Skeletal muscle satellite cell (primary cell): ENCODE data around the gene CD37. TPM values are rescaled to one million over a fixed set of nuclear protein-coding genes. Genes with fewer than 3 reads are reported as not detected.
"Not testable (repeated sequence)": the region's sequence is repeated elsewhere in the genome, so short reads cannot be mapped to it uniquely, and the experiment has no call there.

Experiments used
- H3K27me3 ChIP-seq: 2 replicates; pipeline ENCODE4 v1.7.0; 2013; ENCODE audit warnings: low read length; ENCODE audit not compliant: control insufficient read depth, insufficient read depth
- H3K36me3 ChIP-seq: 2 replicates; pipeline ENCODE4 v1.7.0; 2013; ENCODE audit warnings: mild to moderate bottlenecking, control low read depth, low read length; ENCODE audit not compliant: insufficient read depth
- H3K4me1 ChIP-seq: 2 replicates; pipeline ENCODE4 v1.7.0; 2013; ENCODE audit warnings: low read length; ENCODE audit not compliant: control insufficient read depth, insufficient read depth
- H3K4me2 ChIP-seq: 2 replicates; pipeline ENCODE4 v1.7.0; 2013; ENCODE audit warnings: mild to moderate bottlenecking, low read length
- H3K4me3 ChIP-seq: 2 replicates; pipeline ENCODE4 v1.7.0; 2013; ENCODE audit warnings: low read length
- H3K9ac ChIP-seq: 2 replicates; pipeline ENCODE4 v1.7.0; 2013; ENCODE audit warnings: mild to moderate bottlenecking, low read depth, low read length, moderate library complexity
- H3K9me3 ChIP-seq: replicated peaks from 2 replicates; pipeline ENCODE4 v1.7.0; 2013; ENCODE audit warnings: mild to moderate bottlenecking, control low read depth, low read length
- total RNA-seq: library from RNA; depleted of rRNA; stranded (reverse); fragments of >200 nt; gene quantifications from 2 replicates; pipeline ENCODE4 v1.2.3, GENCODE V29; 2012; rRNA removed

The CD37 gene, protein sequence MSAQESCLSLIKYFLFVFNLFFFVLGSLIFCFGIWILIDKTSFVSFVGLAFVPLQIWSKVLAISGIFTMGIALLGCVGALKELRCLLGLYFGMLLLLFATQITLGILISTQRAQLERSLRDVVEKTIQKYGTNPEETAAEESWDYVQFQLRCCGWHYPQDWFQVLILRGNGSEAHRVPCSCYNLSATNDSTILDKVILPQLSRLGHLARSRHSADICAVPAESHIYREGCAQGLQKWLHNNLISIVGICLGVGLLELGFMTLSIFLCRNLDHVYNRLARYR
- total RNA-seq: not detected in 2 replicates

DNA sequence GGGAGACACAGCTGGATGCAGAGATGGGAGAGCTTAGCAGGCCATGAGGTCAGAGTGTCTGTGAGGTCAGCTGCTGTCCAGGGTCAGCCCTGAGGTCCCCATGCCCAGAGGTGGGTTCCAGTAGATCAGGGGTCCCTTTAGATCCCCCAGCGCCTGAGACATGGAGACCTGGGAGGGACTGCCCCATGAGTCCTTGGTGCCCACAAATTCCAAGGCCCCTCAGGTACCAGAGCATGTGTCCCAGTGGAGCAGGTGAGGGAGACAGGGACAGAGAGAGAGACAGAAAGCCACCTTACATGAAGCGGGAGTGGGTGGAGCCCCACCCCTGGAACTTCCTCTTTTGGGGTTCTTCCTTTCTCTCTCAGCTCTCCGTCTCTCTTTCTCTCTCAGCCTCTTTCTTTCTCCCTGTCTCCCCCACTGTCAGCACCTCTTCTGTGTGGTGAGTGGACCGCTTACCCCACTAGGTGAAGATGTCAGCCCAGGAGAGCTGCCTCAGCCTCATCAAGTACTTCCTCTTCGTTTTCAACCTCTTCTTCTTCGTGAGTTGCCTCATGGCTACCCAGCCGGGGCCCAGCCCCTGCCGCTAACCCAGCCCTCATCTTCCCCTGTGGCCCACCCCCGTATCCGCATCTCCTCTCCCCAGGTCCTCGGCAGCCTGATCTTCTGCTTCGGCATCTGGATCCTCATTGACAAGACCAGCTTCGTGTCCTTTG is at the start of gene CD37:
Gene CD37, plus strand, starts transcription at position 336 of the 713 bp plus-strand sequence. Its CDS starts 135 bp downstream, at position 471.
- no peaks in the 10 kb centered on the region for H3K36me3 ChIP-seq
- H3K9ac ChIP-seq: no peak within 1 kb of the TSS
- H3K4me1 ChIP-seq: peaks cover 13% of the 10 kb centered on the region
- no peak within 1 kb of the TSS for H3K4me2 ChIP-seq
- H3K9me3 ChIP-seq: no peaks in the 10 kb centered on the region
- H3K4me3 ChIP-seq: no peak within 1 kb of the TSS
- no peaks in the 10 kb centered on the region for H3K27me3 ChIP-seq

DNA sequence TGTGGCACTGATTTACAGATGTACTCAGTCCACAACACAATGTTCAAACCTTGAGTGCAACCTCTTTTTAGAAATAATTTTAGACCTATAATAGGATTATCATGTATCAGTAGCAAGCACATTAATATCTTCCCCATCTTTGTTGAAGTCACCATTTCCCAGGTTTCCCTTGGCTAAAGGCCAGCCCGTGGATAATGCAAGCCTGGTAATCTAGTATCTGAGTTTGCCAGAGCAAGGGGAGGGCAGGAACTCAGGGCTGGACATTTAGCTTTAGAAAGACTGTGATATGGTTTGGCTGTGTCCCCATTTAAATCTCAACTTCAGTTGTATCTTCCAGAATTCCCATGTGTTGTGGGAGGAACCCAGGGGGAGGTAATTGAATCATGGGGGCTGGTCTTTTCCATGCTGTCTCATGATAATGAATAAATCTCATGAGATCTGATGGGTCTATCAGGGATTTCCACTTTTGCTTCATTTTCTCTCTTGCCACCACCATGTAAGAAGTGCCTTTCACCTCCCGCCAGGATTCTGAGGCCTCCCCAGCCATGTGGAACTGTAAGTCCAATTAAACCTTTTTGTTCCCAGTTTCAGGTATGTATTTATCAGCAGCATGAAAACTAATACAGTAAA is 48.0 kb upstream of the CD37 start:
- Histone ChIP-seq H3K4me3 (no peak overlapping the region), H3K4me1 (no peaks in the 10 kb centered on the region), H3K27me3 (peaks cover 22% of the 10 kb centered on the region), H3K9ac (no peak overlapping the region), H3K4me2 (no peak overlapping the region), H3K9me3 (no peaks in the 10 kb centered on the region), H3K36me3 (no peaks in the 10 kb centered on the region)

DNA sequence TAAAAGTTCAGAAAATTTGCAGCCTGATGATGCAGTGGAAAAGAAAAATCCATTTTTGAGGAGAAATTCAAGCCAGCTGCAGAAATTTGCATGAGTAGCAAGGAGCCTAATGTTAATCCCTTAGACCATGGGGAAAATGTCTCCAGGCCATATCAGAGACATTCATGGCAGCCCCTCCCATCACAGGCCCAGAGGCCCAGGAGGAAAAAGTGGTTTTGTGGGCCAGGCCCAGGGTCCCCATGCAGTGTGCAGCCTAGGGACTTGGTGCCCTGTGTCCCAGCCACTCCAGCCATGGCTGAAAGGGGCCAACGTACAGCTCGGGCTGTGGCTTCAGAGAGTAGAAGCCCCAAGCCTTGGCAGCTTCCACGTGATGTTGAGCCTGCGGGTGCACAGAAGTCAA is 47.0 kb upstream of the CD37 start:
- not testable (repeated sequence) for H3K9ac ChIP-seq

DNA sequence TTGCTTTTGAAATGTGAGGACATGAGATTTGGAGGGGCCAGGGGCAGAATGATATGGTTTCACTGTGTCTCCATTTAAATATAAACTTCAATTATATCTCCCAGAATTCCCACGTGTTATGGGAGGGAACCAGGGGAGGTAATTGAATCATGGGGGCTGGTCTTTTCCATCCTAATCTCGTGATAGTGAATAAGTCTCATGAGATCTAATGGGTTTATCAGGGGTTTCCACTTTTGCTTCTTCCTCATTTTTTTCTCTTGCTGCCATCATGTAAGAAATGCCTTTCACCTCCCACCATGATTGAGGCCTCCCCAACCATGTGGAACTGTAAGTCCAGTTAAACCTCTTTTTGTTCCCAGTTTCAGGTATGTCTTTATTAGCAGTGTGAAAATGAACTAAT is 45.9 kb upstream of the CD37 start:
- not testable (repeated sequence) for H3K4me2 ChIP-seq, H3K4me1 ChIP-seq, H3K4me3 ChIP-seq, H3K9ac ChIP-seq, H3K36me3 ChIP-seq, H3K9me3 ChIP-seq
- peaks cover 11% of the 10 kb centered on the region for H3K27me3 ChIP-seq

More for the DNA sequence above, 47.0 kb upstream of the CD37 start:
- H3K4me2 ChIP-seq, H3K4me1 ChIP-seq, H3K36me3 ChIP-seq, H3K9me3 ChIP-seq, H3K4me3 ChIP-seq: not testable (repeated sequence)
- H3K27me3 ChIP-seq: peaks cover 14% of the 10 kb centered on the region

DNA sequence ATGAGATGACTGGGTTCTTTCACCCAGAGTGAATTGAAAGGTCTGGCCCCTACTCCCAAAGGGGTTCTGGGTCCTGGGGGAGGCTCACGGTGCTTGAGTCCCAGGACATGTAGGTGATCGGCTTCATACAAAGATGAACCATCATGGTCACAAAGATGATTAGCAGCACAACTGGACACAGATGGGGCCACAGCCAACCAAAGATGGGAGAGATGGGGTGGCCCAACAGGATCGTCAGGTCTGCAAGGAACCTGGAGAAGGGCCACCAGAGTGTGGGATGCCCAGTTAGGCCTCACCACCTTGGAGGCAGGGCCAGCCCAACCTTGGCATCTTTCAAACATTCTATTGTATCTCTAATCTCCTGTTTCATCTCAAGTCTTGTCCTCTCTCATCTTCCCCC is 44.7 kb upstream of the CD37 start:
- no peaks in the 10 kb centered on the region for H3K36me3 ChIP-seq
- no peaks in the 10 kb centered on the region for H3K9me3 ChIP-seq
- H3K27me3 ChIP-seq: peaks cover 11% of the 10 kb centered on the region
- no peak overlapping the region for H3K9ac ChIP-seq
- H3K4me2 ChIP-seq: no peak overlapping the region
- no peak overlapping the region for H3K4me3 ChIP-seq
- H3K4me1 ChIP-seq: no peaks in the 10 kb centered on the region

DNA sequence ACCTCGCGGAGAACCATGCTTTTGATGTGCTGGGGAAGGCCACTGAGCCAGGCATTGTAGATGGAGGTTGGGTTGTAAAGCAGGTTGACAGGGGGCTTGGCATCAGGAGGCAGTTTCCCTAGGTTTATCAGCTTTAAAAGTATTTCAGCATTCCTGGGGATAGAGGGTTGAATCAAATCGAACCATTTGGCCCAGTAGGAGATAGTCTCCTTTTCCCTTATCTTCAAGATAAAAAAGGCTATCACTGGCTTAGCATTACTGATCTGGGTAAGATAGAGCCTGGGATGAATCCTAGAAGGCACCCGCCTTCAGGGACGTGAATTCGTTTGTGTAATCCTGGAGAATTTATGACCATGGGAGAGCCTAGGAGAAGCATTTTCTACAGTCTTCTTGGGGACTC is 40.8 kb upstream of the CD37 start:
- H3K4me2 ChIP-seq: no peak overlapping the region
- H3K4me1 ChIP-seq: no peaks in the 10 kb centered on the region
- H3K36me3 ChIP-seq: no peaks in the 10 kb centered on the region
- H3K4me3 ChIP-seq: no peak overlapping the region
- H3K9me3 ChIP-seq: no peaks in the 10 kb centered on the region
- H3K27me3 ChIP-seq: peaks cover 8% of the 10 kb centered on the region
- no peak overlapping the region for H3K9ac ChIP-seq

DNA sequence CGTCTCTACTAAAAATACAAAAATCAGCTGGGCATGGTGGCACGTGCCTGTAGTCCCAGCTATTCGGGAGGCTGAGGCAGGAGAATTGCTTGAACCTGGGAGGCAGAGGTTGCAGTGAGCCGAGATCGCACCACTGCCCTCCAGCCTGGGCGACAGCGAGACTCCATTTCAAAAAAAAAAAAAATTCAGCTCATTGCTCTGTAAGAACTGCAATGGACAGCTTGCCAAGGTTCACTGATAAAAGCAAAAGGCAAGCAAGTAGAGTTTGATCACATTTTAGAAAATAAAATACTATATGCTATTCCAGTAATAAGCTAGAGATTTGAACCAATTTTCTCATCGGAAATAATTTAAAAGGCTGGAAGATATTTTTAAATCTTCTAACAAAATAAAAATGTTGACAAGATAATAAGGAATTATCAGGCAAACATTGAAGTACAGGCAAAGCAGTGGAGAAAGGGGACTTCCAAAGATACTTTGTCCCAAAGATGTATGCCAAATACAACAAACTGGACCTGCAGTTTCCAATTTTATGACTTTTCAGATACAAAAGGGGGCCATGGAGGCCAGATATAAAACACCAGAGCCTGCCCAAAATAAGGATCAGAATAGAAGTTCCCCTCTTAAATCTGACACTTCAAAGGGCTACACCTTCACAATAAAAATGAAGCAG is 39.9 kb upstream of the CD37 start:
- Histone ChIP-seq H3K4me2 (no peak overlapping the region), H3K9me3 (no peaks in the 10 kb centered on the region), H3K27me3 (peaks cover 6% of the 10 kb centered on the region), H3K4me3 (no peak overlapping the region), H3K36me3 (no peaks in the 10 kb centered on the region), H3K9ac (no peak overlapping the region), H3K4me1 (no peaks in the 10 kb centered on the region)

DNA sequence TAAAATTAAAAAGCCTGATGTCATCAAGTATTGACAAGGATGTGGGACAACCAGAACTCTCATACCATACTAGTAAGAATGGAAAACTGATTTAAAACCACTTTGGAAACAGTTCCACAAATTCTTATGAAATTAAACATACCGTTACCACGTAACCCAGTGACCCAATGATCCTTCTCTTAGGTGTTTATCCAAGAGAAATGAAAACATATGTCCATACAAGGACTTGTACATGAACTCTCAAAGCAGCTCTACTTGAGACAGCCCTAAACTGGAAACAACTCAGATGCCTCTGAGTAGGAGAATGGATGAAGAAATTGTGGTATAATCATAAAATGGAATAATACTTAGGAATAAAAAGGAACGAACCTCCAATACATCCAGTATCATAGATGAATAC is 37.8 kb upstream of the CD37 start:
- Histone ChIP-seq H3K4me1 (no peaks in the 10 kb centered on the region), H3K27me3 (peaks cover 8% of the 10 kb centered on the region), H3K9me3 (no peaks in the 10 kb centered on the region), H3K36me3 (no peaks in the 10 kb centered on the region), H3K9ac (no peak overlapping the region), H3K4me2 (no peak overlapping the region), H3K4me3 (no peak overlapping the region)

DNA sequence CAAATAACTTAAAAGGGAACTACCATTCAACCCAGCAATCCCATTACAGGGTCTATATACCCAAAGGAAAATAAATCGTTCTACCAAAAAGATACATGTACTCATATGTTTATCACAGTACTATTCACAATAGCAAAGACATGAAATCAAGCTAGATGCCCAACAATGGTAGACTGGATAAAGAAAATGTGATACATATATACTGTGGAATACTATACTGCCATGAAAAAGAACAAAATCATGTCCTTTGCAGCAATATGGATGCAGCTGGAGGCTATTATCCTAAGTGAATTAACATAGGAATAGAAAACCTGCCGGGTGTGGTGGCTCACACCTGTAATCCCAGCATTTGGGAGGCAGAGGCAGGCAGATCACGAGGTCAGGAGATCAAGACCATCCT is 36.6 kb upstream of the CD37 start:
- not testable (repeated sequence) for H3K9me3 ChIP-seq, H3K4me3 ChIP-seq, H3K27me3 ChIP-seq, H3K9ac ChIP-seq, H3K36me3 ChIP-seq, H3K4me2 ChIP-seq, H3K4me1 ChIP-seq

DNA sequence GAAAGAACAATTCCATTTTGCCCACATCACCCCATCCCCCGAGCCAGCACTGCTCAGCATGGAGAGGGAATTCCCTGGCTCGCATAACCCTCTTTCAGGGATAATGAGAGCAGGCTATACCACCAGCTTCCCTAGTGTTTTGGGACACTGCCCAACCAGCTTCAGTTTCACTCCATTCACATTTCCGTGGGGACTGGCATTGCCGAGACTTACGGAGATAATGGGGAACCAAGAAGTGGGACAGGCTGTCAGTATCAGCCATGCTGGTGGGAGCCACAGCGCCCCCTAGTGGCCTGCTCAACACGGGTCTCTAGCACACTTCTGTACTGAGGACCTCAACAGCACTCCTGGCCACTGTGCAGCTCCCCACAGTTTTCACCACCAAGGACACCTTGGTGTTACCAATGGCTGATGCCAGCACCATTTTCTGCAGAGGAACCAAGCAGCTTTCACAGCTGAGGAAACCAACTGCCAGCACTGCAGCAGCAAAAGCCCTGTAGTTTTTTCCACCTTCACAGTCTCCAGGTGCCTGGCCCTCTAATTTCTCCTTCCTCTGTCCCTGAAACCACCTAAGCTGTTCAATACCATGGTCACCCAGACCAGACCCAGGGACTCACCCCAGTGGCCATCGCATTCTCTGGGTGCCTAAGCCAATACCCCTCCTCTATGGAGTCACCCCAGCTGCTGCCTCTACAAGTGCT is 33.9 kb upstream of the CD37 start:
- Histone ChIP-seq H3K36me3 (no peaks in the 10 kb centered on the region), H3K9ac (no peak overlapping the region)

DNA sequence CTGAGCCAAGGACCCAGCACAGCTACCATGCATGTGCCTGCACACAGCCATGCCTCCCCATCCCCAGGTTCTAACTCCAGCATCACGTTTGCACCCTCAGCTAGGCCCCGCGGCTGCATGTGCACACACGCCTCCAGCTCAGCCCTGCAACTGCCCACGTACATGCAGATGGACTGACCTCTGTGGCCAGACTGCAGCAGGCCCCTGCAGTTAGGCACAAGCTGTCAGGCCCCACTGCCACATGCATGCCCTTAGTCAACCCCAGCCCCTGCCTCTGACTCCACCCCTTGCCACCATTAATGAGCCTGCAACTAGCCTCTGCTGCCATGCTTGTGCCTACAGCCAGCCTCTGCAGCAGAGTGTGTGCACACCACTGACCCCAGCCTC is 33.3 kb upstream of the CD37 start:
- peaks cover 2% of the 10 kb centered on the region for H3K27me3 ChIP-seq
- H3K36me3 ChIP-seq: no peaks in the 10 kb centered on the region
- no peak overlapping the region for H3K4me2 ChIP-seq
- no peak overlapping the region for H3K9ac ChIP-seq
- no peaks in the 10 kb centered on the region for H3K4me1 ChIP-seq
- no peaks in the 10 kb centered on the region for H3K9me3 ChIP-seq
- no peak overlapping the region for H3K4me3 ChIP-seq

More for the DNA sequence above, 33.9 kb upstream of the CD37 start:
- Histone ChIP-seq H3K9me3 (no peaks in the 10 kb centered on the region), H3K4me3 (peak overlapping the region; percentile 35), H3K4me1 (no peaks in the 10 kb centered on the region), H3K27me3 (peaks cover 3% of the 10 kb centered on the region), H3K4me2 (peak overlapping the region; percentile 83)
